Measurements from ENCODE around the gene FAM98C. TPM values are rescaled to one million over a fixed set of nuclear protein-coding genes. Genes with fewer than 3 reads are reported as not detected.

Gene FAM98C
- total and polyA plus RNA-seq, 4 donors = 4.2 to 8.5 (median 6.2) TPM

GRCh38 chr19:38451629-38452028, 48.7 kb downstream of the FAM98C start:
- H3K4me1 ChIP-seq (ENCODE audit: control insufficient read depth in 4 of 4, insufficient read depth in 4 of 4, low read length in 3 of 4) = no peaks in the 10 kb centered on the region
- TF ChIP-seq TAF1 (conservative IDR thresholded peaks at IDR 0.05) = no peak
- TF ChIP-seq JUND (IDR thresholded peaks at IDR 0.05) = no peak
- TF ChIP-seq RXRA (IDR thresholded peaks at IDR 0.05) = no peak
- no peak for TF ChIP-seq FOXA1 (IDR thresholded peaks at IDR 0.05)
- no peak for TF ChIP-seq EGR1 (IDR thresholded peaks at IDR 0.05; ENCODE audit: low read depth in 2 of 2)
- no peak for TF ChIP-seq HNF4A (conservative IDR thresholded peaks at IDR 0.05)
- no peak for TF ChIP-seq HNF4G (IDR thresholded peaks at IDR 0.05)
- TF ChIP-seq, protein P1, sequence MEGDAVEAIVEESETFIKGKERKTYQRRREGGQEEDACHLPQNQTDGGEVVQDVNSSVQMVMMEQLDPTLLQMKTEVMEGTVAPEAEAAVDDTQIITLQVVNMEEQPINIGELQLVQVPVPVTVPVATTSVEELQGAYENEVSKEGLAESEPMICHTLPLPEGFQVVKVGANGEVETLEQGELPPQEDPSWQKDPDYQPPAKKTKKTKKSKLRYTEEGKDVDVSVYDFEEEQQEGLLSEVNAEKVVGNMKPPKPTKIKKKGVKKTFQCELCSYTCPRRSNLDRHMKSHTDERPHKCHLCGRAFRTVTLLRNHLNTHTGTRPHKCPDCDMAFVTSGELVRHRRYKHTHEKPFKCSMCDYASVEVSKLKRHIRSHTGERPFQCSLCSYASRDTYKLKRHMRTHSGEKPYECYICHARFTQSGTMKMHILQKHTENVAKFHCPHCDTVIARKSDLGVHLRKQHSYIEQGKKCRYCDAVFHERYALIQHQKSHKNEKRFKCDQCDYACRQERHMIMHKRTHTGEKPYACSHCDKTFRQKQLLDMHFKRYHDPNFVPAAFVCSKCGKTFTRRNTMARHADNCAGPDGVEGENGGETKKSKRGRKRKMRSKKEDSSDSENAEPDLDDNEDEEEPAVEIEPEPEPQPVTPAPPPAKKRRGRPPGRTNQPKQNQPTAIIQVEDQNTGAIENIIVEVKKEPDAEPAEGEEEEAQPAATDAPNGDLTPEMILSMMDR (IDR thresholded peaks at IDR 0.05; ENCODE audit: low read depth, low read length, missing input control) = no peak
- TF ChIP-seq RAD21 (IDR thresholded peaks at IDR 0.05) = no peak
- no peak for TF ChIP-seq YY1 (IDR thresholded peaks at IDR 0.05)
- TF ChIP-seq GABPA (IDR thresholded peaks at IDR 0.05 in 1 of 2, conservative IDR thresholded peaks at IDR 0.05 in 1 of 2) = no peak
- no peak for TF ChIP-seq FOXA2 (IDR thresholded peaks at IDR 0.05)
- TF ChIP-seq NR2F2 (IDR thresholded peaks at IDR 0.05) = no peak
- no peak for TF ChIP-seq SP1 (IDR thresholded peaks at IDR 0.05)
- TF ChIP-seq MAX (IDR thresholded peaks at IDR 0.05) = no peak
- TF ChIP-seq, protein P2, sequence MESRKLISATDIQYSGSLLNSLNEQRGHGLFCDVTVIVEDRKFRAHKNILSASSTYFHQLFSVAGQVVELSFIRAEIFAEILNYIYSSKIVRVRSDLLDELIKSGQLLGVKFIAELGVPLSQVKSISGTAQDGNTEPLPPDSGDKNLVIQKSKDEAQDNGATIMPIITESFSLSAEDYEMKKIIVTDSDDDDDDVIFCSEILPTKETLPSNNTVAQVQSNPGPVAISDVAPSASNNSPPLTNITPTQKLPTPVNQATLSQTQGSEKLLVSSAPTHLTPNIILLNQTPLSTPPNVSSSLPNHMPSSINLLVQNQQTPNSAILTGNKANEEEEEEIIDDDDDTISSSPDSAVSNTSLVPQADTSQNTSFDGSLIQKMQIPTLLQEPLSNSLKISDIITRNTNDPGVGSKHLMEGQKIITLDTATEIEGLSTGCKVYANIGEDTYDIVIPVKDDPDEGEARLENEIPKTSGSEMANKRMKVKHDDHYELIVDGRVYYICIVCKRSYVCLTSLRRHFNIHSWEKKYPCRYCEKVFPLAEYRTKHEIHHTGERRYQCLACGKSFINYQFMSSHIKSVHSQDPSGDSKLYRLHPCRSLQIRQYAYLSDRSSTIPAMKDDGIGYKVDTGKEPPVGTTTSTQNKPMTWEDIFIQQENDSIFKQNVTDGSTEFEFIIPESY (IDR thresholded peaks at IDR 0.05) = no peak
- TF ChIP-seq, protein P3, sequence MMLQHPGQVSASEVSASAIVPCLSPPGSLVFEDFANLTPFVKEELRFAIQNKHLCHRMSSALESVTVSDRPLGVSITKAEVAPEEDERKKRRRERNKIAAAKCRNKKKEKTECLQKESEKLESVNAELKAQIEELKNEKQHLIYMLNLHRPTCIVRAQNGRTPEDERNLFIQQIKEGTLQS (IDR thresholded peaks at IDR 0.05) = no peak
- TF ChIP-seq, protein P4, sequence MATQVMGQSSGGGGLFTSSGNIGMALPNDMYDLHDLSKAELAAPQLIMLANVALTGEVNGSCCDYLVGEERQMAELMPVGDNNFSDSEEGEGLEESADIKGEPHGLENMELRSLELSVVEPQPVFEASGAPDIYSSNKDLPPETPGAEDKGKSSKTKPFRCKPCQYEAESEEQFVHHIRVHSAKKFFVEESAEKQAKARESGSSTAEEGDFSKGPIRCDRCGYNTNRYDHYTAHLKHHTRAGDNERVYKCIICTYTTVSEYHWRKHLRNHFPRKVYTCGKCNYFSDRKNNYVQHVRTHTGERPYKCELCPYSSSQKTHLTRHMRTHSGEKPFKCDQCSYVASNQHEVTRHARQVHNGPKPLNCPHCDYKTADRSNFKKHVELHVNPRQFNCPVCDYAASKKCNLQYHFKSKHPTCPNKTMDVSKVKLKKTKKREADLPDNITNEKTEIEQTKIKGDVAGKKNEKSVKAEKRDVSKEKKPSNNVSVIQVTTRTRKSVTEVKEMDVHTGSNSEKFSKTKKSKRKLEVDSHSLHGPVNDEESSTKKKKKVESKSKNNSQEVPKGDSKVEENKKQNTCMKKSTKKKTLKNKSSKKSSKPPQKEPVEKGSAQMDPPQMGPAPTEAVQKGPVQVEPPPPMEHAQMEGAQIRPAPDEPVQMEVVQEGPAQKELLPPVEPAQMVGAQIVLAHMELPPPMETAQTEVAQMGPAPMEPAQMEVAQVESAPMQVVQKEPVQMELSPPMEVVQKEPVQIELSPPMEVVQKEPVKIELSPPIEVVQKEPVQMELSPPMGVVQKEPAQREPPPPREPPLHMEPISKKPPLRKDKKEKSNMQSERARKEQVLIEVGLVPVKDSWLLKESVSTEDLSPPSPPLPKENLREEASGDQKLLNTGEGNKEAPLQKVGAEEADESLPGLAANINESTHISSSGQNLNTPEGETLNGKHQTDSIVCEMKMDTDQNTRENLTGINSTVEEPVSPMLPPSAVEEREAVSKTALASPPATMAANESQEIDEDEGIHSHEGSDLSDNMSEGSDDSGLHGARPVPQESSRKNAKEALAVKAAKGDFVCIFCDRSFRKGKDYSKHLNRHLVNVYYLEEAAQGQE (IDR thresholded peaks at IDR 0.05) = no peak
- WGBS = 91% methylated on average over 9 of the region's 9 CpGs
- H3K36me3 ChIP-seq (ENCODE audit: control insufficient read depth in 4 of 4, insufficient read depth in 3 of 4, low read depth in 1 of 4, low read length in 3 of 4) = no peaks in the 10 kb centered on the region
- H3K27ac ChIP-seq (ENCODE audit: low read depth in 1 of 2, low read length in 2 of 2) = no peak overlapping the region
- H3K27me3 ChIP-seq (ENCODE audit: control insufficient read depth in 4 of 4, insufficient read depth in 4 of 4, low read length in 3 of 4) = no peaks in the 10 kb centered on the region
- H3K9me3 ChIP-seq (ENCODE audit: control insufficient read depth in 4 of 4, low read length in 3 of 4) = no peaks in the 10 kb centered on the region
- no peak for DNase-seq (ENCODE audit: low spot score)
- no peak overlapping the region for H3K9ac ChIP-seq (ENCODE audit: low read depth in 1 of 2, low read length in 2 of 2)
- no peak overlapping the region for H3K4me3 ChIP-seq (ENCODE audit: low read depth in 1 of 3, low read length in 3 of 3)
